CD4-positive, alpha-beta T cell treated with Interleukin-1 beta for 1 hour (primary cell): Measurements from ENCODE around the gene ZSCAN16.

Source experiments
- DNase-seq, 2 donors: peaks; one replicate each; pipeline ENCODE4 v3.0.0-alpha.2; 2020 to 2022

Gene ZSCAN16

GRCh38 chr6:28134716-28135115, 10.3 kb downstream of the ZSCAN16 start:
- no peak for DNase-seq

- DNase-seq: peak in 1 of 2 donors; percentile 6
These were observed 11.0 kb downstream of the ZSCAN16 start for GRCh38 chr6:28135393-28135792.

- peak; percentile 80 to 82 for DNase-seq
These were observed 12.4 kb downstream of the ZSCAN16 start for GRCh38 chr6:28136585-28137504.

GRCh38 chr6:28137505-28137981, 13.1 kb downstream of the ZSCAN16 start:
- peak; percentile 40 to 66 for DNase-seq

GRCh38 chr6:28139860-28140543, 15.6 kb downstream of the ZSCAN16 start:
- DNase-seq: peak in 1 of 2 donors; percentile 23

GRCh38 chr6:28140616-28141015, 16.2 kb downstream of the ZSCAN16 start:
- no peak for DNase-seq

- DNase-seq: peak; percentile 86 to 87
These were observed 17.3 kb downstream of the ZSCAN16 start, which contains the start of gene ZKSCAN8 for GRCh38 chr6:28141500-28142329. Gene ZKSCAN8 (plus strand): TSS chr6:28141883. CDS start chr6:28148408, 6,525 bp downstream.

GRCh38 chr6:28142446-28142845, 18.0 kb downstream of the ZSCAN16 start:
- DNase-seq: no peak

GRCh38 chr6:28145231-28145630, 20.8 kb downstream of the ZSCAN16 start:
- no peak for DNase-seq

GRCh38 chr6:28152531-28152930, 28.1 kb downstream of the ZSCAN16 start:
- no peak for DNase-seq

- DNase-seq: no peak
These were observed 29.1 kb downstream of the ZSCAN16 start for GRCh38 chr6:28153546-28153945.

- no peak for DNase-seq
These were observed 29.9 kb downstream of the ZSCAN16 start for GRCh38 chr6:28154357-28154756.

GRCh38 chr6:28158318-28158717, 33.9 kb downstream of the ZSCAN16 start:
- DNase-seq: no peak

- no peak for DNase-seq
These were observed 34.7 kb downstream of the ZSCAN16 start for GRCh38 chr6:28159029-28159607.

GRCh38 chr6:28160233-28160632, 35.8 kb downstream of the ZSCAN16 start:
- DNase-seq: no peak

- DNase-seq: peak; percentile 86 to 87
These were observed 37.1 kb downstream of the ZSCAN16 start for GRCh38 chr6:28161410-28162079.

- no peak for DNase-seq
These were observed 41.2 kb downstream of the ZSCAN16 start for GRCh38 chr6:28165563-28165962.

- DNase-seq: no peak
These were observed 42.7 kb downstream of the ZSCAN16 start for GRCh38 chr6:28167068-28167467.

GRCh38 chr6:28167926-28168325, 43.5 kb downstream of the ZSCAN16 start:
- DNase-seq: no peak

GRCh38 chr6:28171271-28171670, 46.9 kb downstream of the ZSCAN16 start:
- DNase-seq: no peak

- DNase-seq: no peak
These were observed 47.6 kb downstream of the ZSCAN16 start for GRCh38 chr6:28172006-28172405.

GRCh38 chr6:28176373-28176772, 52.0 kb downstream of the ZSCAN16 start:
- no peak for DNase-seq
